HG03103 (cell line): ENCODE results near the gene EGLN3.
"Not testable (repeated sequence)": the region's sequence is repeated elsewhere in the genome, so short reads cannot be mapped to it uniquely, and the experiment has no call there.

Experiments used
- ATAC-seq: cut with Tn5 transposase; IDR thresholded peaks from one replicate; pipeline ENCODE4 v1.9.1; 2021; ENCODE audit warnings: low read depth; ENCODE audit not compliant: unreplicated experiment

EGLN3 gene

GRCh38 chr14:33963892-33964291 is 13.0 kb upstream of the EGLN3 start:
- no peak for ATAC-seq

DNA sequence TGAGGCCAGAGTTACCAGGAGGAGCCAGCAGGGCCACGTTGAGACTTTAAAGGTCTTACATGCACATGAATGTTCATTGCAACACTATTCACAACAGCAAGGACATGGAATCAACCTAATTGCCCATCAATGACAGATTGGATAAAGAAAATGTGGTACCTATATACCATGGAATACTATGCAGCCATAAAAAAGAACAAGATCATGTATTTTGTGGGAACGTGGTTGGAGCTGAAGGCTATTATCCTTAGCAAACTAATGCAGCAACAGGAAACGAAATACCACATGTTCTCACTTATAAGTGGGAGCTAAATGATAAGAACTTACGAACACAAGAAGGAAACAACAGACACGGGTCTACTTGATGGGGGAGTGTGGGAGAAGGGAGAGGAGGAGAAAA is 11.6 kb upstream of the EGLN3 start:
- ATAC-seq = not testable (repeated sequence)

GRCh38 chr14:33962016-33962415 is 11.1 kb upstream of the EGLN3 start:
- no peak for ATAC-seq

- no peak for ATAC-seq
Measured at GRCh38 chr14:33959692-33960151, 8.8 kb upstream of the EGLN3 start.

DNA sequence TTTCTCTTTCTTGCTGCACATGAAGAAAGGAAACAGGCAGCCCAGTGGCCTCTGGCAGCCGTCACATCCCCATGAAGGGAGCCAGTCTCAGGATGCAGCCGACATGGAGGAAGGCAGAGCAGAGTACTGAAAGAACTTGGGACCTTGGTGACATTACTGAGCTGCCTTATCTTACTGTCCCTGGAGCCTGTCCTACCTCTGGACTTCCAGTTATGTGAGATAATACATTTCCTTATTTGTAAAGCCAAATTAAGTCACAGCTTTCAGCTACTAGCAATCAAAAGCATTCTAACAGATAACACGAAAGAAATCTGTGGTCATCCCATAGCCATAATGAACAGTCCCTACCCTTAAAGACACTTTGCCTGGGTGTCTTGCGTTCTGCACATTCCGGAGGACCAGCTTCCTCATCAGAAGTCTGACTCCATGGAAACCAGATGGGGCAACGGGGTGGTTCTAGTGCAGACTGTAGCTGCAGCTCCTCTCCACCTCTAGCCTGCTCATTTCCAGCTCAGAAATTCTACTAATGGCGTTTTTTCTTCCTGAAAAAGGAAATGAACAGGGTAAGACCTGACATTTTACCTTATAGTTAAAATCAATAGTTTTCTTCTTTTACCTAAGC is 7.8 kb upstream of the EGLN3 start:
- no peak for ATAC-seq

GRCh38 chr14:33957993-33958392 is 7.1 kb upstream of the EGLN3 start:
- ATAC-seq = no peak

- no peak for ATAC-seq
Measured at GRCh38 chr14:33957299-33957698, 6.4 kb upstream of the EGLN3 start.

DNA sequence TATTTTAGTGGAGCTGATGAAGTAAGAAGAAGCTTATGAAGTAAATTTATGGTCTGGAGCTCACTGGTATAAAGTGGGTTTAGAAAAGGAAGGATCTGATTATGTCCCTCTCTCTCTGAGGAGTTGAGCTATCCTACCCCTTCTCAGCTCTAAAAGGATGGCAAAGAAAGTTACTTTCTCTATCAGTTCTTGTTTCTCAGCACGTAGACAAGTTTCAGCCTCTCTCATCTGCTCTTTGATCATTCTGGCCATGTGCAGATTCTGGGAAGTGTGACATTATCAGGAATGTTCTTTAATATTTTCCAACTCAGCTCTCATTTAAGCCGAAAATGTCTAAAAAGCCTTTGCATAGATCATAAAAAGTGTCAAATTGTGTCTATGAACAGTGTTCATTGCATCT is 5.8 kb upstream of the EGLN3 start:
- no peak for ATAC-seq

GRCh38 chr14:33954016-33954598 is 3.2 kb upstream of the EGLN3 start:
- ATAC-seq = no peak

DNA sequence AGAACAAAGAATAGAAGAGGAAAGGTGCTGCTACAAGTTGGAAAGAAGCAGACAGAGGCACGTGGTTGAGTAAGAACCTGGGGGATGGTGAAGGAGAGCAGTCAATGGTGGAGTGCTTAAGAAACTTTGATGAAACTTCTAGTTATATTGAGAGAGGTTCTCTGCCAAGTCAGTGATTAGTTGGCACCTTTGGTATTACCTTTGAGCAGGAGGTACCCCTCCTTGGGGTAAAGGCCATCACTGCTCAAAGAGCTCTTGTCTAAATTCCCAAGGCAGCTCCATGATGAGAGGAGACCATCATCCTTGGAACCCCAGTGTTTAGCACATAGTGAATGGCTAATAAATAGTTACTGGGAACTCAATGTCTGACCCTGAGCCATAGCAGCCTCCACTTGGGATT is 1.7 kb upstream of the EGLN3 start:
- ATAC-seq = no peak

GRCh38 chr14:33951183-33951840 is 438 bp upstream of the EGLN3 start:
- ATAC-seq = no peak

GRCh38 chr14:33949411-33949893 is 1.4 kb downstream of the EGLN3 start:
- no peak for ATAC-seq

DNA sequence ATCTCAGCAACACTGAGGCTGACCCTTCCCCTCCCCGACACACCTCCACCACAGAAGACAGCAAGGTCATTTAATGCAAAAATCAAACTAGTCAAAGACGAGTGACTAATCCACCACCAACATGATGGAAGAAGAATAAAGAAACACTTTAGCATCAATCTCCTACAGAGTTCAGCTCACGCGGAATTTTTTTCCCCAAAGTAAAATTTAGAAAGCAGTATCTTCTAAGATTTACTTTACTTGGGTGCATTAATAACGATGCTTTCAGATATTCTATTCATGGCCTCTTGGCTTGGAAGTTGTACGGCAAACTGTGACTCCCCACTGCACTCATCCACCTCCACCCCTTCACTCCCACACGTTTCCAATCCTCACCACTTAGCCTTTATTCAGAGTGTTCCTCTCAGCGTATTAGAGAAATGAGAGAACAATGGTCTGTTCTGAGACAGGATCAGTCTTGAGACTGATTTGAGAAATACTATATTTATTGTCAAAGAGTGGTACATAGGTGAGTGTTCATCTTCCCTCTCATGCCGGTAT is 1.9 kb downstream of the EGLN3 start:
- no peak for ATAC-seq

GRCh38 chr14:33948145-33948868 is 2.6 kb downstream of the EGLN3 start:
- no peak for ATAC-seq

- ATAC-seq = no peak
Measured at GRCh38 chr14:33946679-33947476, 4.0 kb downstream of the EGLN3 start.

DNA sequence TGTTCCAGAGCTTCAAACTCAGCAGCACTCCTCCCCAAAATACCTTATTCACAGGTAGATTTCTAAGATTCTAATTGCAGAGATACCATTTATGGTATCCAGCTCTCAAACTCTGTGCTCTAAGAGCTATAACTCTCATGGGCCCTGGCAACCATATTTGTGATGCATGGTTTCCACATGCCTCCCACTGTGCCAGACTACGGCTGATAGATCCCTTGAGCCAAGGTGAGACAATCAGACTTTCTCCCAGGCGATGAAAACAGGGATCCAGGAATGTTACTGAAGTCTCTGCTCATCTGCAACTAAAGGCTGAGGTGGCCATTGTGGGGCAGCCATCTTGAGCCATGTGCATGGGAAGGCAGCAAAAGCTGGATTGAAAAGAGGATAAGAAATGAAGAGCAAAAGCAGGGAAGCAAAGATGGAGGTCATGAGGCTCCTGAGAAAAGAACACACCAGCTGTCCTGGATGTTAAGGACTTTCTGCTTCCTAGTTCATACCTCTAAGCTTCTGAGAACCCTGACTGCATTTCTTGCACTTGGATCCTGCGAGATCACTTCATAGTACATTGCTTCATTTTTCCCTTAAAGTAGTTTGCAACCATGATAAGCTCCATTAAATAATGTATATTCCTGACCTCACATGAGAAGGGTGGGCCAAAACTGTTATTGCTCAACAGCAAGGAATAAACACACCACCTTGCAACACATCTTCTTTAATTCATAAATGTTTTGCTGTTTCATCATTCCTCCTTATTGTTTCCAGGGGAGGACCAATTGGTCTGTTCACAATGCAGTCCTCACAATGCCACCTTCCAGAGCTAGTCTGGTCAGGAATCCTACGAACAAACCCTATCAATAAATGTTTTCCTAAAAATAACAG is 5.4 kb downstream of the EGLN3 start:
- ATAC-seq = no peak

GRCh38 chr14:33943096-33943883 is 7.6 kb downstream of the EGLN3 start:
- ATAC-seq = no peak

- no peak for ATAC-seq
Measured at GRCh38 chr14:33941718-33942117, 9.2 kb downstream of the EGLN3 start.
